Neural cell (in vitro differentiated cells): ENCODE results near the gene CFAP58.

Experiments
- CTCF ChIP-seq: fragments of 450-650 bp; IDR thresholded peaks from 2 replicates; pipeline ENCODE4 v1.5.1; 2014; ENCODE audit warnings: antibody characterized with exemption, mild to moderate bottlenecking, moderate library complexity; ENCODE audit not compliant: poor library complexity, severe bottlenecking
- EP300 ChIP-seq: fragments of 450-650 bp; conservative IDR thresholded peaks from 2 replicates; pipeline ENCODE4 v1.6.1; 2014; ENCODE audit warnings: antibody characterized with exemption, mild to moderate bottlenecking, moderate library complexity; ENCODE audit not compliant: poor library complexity, severe bottlenecking
- EZH2 ChIP-seq: fragments of 200-600, 300-800 bp; shearing (Covaris generic), sonication (generic); IDR thresholded peaks from 2 replicates; pipeline ENCODE4 v1.6.1; 2014; ENCODE audit warnings: antibody characterized with exemption, low read length, borderline replicate concordance, mild to moderate bottlenecking; ENCODE audit not compliant: insufficient read depth, poor library complexity, severe bottlenecking
- MXI1 ChIP-seq: fragments of 450-650 bp; conservative IDR thresholded peaks from 2 replicates; pipeline ENCODE4 v1.6.1; 2014; ENCODE audit warnings: antibody characterized with exemption, mild to moderate bottlenecking; ENCODE audit not compliant: poor library complexity, severe bottlenecking
- POLR2AphosphoS5 ChIP-seq: IDR thresholded peaks from 2 replicates; pipeline ENCODE4 v1.6.1; 2012
- RAD21 ChIP-seq: fragments of 450-650 bp; conservative IDR thresholded peaks from 2 replicates; pipeline ENCODE4 v1.6.1; 2014; ENCODE audit warnings: antibody characterized with exemption, mild to moderate bottlenecking, moderate library complexity
- SMC3 ChIP-seq: fragments of 450-650 bp; conservative IDR thresholded peaks from 2 replicates; pipeline ENCODE4 v1.6.1; 2014; ENCODE audit warnings: antibody characterized with exemption, mild to moderate bottlenecking, moderate library complexity; ENCODE audit not compliant: poor library complexity
- TF ChIP-seq, protein P1 (sequence below): IDR thresholded peaks from 2 replicates; pipeline ENCODE4 v1.6.1; 2012; ENCODE audit warnings: borderline replicate concordance

- TF ChIP-seq, protein P1, sequence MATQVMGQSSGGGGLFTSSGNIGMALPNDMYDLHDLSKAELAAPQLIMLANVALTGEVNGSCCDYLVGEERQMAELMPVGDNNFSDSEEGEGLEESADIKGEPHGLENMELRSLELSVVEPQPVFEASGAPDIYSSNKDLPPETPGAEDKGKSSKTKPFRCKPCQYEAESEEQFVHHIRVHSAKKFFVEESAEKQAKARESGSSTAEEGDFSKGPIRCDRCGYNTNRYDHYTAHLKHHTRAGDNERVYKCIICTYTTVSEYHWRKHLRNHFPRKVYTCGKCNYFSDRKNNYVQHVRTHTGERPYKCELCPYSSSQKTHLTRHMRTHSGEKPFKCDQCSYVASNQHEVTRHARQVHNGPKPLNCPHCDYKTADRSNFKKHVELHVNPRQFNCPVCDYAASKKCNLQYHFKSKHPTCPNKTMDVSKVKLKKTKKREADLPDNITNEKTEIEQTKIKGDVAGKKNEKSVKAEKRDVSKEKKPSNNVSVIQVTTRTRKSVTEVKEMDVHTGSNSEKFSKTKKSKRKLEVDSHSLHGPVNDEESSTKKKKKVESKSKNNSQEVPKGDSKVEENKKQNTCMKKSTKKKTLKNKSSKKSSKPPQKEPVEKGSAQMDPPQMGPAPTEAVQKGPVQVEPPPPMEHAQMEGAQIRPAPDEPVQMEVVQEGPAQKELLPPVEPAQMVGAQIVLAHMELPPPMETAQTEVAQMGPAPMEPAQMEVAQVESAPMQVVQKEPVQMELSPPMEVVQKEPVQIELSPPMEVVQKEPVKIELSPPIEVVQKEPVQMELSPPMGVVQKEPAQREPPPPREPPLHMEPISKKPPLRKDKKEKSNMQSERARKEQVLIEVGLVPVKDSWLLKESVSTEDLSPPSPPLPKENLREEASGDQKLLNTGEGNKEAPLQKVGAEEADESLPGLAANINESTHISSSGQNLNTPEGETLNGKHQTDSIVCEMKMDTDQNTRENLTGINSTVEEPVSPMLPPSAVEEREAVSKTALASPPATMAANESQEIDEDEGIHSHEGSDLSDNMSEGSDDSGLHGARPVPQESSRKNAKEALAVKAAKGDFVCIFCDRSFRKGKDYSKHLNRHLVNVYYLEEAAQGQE = no peak
- TF ChIP-seq CTCF (no peak), MXI1 (no peak), EZH2 (no peak), RAD21 (no peak), POLR2AphosphoS5 (no peak), EP300 (no peak), SMC3 (no peak)
Observed at GRCh38 chr10:104403636-104404035, 50.0 kb downstream of the CFAP58 start.
